Endothelial cell (in vitro differentiated cells): ENCODE data around the gene POLR3GL. TPM values are rescaled to one million over a fixed set of nuclear protein-coding genes. Genes with fewer than 3 reads are reported as not detected.

Source experiments
- DNase-seq: peaks from one replicate; pipeline ENCODE4 v3.0.0; 2021; ENCODE audit warnings: low spot score
- H3K27ac Mint-ChIP-seq: one replicate; pipeline ENCODE4 v1.8.0; 2021; ENCODE audit warnings: mixed read lengths, inconsistent platforms; ENCODE audit not compliant: unreplicated experiment
- H3K27me3 Mint-ChIP-seq: one replicate; pipeline ENCODE4 v1.8.0; 2021; ENCODE audit warnings: mild to moderate bottlenecking, moderate library complexity, mixed read lengths, inconsistent platforms; ENCODE audit not compliant: unreplicated experiment
- H3K36me3 Mint-ChIP-seq: one replicate; pipeline ENCODE4 v1.8.0; 2021; ENCODE audit warnings: mild to moderate bottlenecking, low read depth, mixed read lengths, inconsistent platforms; ENCODE audit not compliant: unreplicated experiment
- H3K4me1 Mint-ChIP-seq: one replicate; pipeline ENCODE4 v1.8.0; 2021; ENCODE audit warnings: mild to moderate bottlenecking, mixed read lengths, inconsistent platforms; ENCODE audit not compliant: unreplicated experiment
- H3K4me3 Mint-ChIP-seq: one replicate; pipeline ENCODE4 v1.8.0; 2021; ENCODE audit warnings: mild to moderate bottlenecking, mixed read lengths, inconsistent platforms; ENCODE audit not compliant: unreplicated experiment
- H3K9me3 Mint-ChIP-seq: one replicate; pipeline ENCODE4 v1.8.0; 2021; ENCODE audit warnings: mixed read lengths, inconsistent platforms; ENCODE audit not compliant: unreplicated experiment
- CTCF ChIP-seq: fragments of 200-600 bp; sonication (generic); IDR thresholded peaks from one replicate; pipeline ENCODE4 v1.5.0; 2021; ENCODE audit warnings: antibody characterized with exemption; ENCODE audit not compliant: unreplicated experiment
- long read RNA-seq: library from polyadenylated mRNA; unstranded; transcript quantifications from one replicate; pipeline ENCODE4 v2.0.0, GENCODE V29; 2020; ENCODE audit not compliant: unreplicated experiment
- total RNA-seq: library from RNA; stranded (reverse); fragmentation: NEBNext Ultra II Directional; extraction: Animal tissue kit (Norgen Biotek cat#: 25700); gene quantifications from one replicate; pipeline ENCODE4 v1.2.1, GENCODE V29; 2021; ENCODE audit not compliant: unreplicated experiment

Gene POLR3GL
- total RNA-seq: 12.4 TPM
- long read RNA-seq, partial matches to known transcripts: 1 of 6 reads
- long read RNA-seq, other reads (novel, unspliced or antisense): 3 of 6 reads

- TF ChIP-seq CTCF: no peak
- Mint-ChIP-seq H3K36me3 (peaks cover 4% of the 10 kb centered on the region), H3K27me3 (peaks cover 22% of the 10 kb centered on the region), H3K4me1 (peaks cover 28% of the 10 kb centered on the region), H3K9me3 (no peaks in the 10 kb centered on the region), H3K4me3 (peak within 1 kb of the TSS; percentile 93), H3K27ac (peak within 1 kb of the TSS; percentile 72)
- peak; percentile 83 for DNase-seq
These were observed at the start of gene POLR3GL, which contains the start of gene ANKRD34A for GRCh38 chr1:145964328-145965118. TSS of gene POLR3GL (plus strand) at chr1:145964690. CDS start at chr1:145974866, 10,176 bp downstream. TSS of gene ANKRD34A (minus strand) at chr1:145964575. CDS start at chr1:145961759, 2,816 bp downstream.

- peaks cover 14% of the 10 kb centered on the region for H3K4me1 Mint-ChIP-seq
- no peaks in the 10 kb centered on the region for H3K9me3 Mint-ChIP-seq
- H3K36me3 Mint-ChIP-seq: peaks cover 37% of the 10 kb centered on the region
- H3K27ac Mint-ChIP-seq: peak overlapping the region; percentile 55
- peak overlapping the region; percentile 75 for H3K4me3 Mint-ChIP-seq
- H3K27me3 Mint-ChIP-seq: peaks cover 2% of the 10 kb centered on the region
- no peak for TF ChIP-seq CTCF
- DNase-seq: no peak
These were observed 47.7 kb upstream of the POLR3GL start for GRCh38 chr1:145916745-145917144.

- Mint-ChIP-seq H3K27ac (no peak overlapping the region), H3K36me3 (peaks cover 30% of the 10 kb centered on the region), H3K4me3 (peak overlapping the region; percentile 94), H3K9me3 (no peaks in the 10 kb centered on the region), H3K4me1 (peaks cover 14% of the 10 kb centered on the region), H3K27me3 (peaks cover 2% of the 10 kb centered on the region)
- no peak for DNase-seq
- TF ChIP-seq CTCF: no peak
These were observed 46.9 kb upstream of the POLR3GL start for GRCh38 chr1:145917595-145917994.

GRCh38 chr1:145918144-145918991, 46.1 kb upstream of the POLR3GL start, which contains the start of gene PEX11B:
TSS of gene PEX11B (minus strand) at chr1:145918717. CDS start at chr1:145918688, 29 bp downstream.
- DNase-seq: peak; percentile 85
- H3K36me3 Mint-ChIP-seq: peaks cover 33% of the 10 kb centered on the region
- H3K27me3 Mint-ChIP-seq: peaks cover 2% of the 10 kb centered on the region
- H3K9me3 Mint-ChIP-seq: no peaks in the 10 kb centered on the region
- no peak for TF ChIP-seq CTCF
- peak within 1 kb of the TSS; percentile 80 for H3K27ac Mint-ChIP-seq
- H3K4me3 Mint-ChIP-seq: peak within 1 kb of the TSS; percentile 94
- peaks cover 14% of the 10 kb centered on the region for H3K4me1 Mint-ChIP-seq
